Ammon's horn (tissue), 1 donor: ENCODE measurements around the gene AP3B1.
"Not testable (repeated sequence)": the region's sequence is repeated elsewhere in the genome, so short reads cannot be mapped to it uniquely, and the experiment has no call there.

Experiments used
- DNase-seq: peaks from one replicate; pipeline ENCODE4 v3.0.0-alpha.2; 2016; ENCODE audit warnings: low spot score

AP3B1 gene

DNA sequence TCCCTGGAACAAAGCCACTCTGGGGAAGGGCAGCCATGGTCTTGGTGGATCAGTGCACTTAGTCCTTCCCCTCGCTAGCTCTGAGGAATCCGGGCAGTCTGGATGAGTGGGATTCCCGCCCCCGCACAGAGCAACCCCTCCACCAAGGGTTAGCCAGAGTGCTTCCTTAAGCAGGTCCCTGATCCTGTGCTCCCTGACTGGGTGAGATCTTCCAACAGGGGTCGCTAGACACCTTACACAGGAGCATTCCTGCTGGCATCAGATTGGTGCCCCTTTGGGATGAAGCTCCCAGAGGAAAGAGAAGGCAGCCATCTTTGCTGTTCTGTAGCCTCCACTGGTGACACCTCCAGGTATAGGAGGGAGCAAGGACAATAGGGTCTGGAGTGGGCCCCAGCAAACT is 228.8 kb downstream of the AP3B1 start:
- no peak for DNase-seq

DNA sequence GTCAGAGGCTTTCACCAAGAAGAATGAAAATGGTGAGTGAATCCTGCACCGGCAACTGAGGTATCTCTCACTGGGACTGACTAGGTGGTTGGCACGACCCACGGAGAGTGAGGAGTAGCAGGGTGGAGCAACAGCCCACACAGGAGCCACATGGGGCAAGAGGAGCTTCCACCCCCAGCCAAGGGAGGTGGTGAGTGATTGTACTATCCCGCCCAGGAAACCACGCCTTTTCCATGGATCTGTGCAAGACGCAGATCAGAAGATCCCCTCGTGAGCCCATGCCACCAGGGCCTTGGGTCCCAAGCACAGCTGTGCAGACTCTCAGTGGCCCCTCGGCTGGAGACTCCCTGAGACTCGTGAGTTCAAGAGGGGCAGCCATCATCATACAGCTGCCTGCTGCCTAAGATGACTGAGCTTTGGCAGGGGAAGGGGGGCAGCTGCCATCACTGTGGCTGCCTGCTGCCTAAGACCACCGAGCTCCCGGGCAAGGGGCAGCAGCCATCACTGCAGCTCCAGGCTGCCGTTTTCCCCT is 229.5 kb downstream of the AP3B1 start:
- no peak for DNase-seq

DNA sequence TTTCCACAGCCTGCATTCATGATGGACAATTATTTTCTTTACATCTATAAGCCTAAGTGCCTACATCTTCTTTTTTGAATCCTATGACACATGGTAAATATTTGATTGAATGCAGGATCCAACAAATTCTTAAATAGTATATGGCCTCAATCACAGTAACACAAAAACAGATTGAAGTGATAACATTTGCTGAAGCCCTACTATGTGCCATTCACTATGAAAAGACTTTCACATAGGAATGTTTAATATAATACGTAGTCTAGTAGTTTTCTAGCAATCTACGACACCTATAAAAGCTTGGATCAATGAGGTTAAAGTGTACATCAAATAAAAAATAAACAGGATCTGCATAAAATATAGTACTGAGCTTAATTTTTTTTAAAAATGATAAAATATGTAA is 231.0 kb downstream of the AP3B1 start:
- DNase-seq: no peak

DNA sequence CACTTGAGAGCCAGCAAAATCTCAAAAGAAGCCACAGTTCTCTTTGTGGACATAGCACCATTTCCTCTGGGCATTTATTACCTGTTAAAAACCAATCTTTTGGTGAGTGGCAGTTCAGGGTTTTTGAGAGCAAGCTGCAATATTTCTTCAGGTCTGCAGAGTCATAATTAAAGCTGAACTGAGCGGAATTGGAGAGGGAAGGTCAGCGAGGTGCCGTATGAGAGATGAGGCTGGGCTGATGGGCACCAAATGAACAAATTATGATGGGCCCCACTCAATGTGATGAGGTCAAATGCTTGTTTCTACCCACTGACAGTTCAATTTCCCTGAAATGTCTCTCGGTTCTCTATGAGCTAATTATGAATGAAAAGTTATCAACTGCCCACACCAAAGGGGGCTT is 231.9 kb downstream of the AP3B1 start:
- no peak for DNase-seq

DNA sequence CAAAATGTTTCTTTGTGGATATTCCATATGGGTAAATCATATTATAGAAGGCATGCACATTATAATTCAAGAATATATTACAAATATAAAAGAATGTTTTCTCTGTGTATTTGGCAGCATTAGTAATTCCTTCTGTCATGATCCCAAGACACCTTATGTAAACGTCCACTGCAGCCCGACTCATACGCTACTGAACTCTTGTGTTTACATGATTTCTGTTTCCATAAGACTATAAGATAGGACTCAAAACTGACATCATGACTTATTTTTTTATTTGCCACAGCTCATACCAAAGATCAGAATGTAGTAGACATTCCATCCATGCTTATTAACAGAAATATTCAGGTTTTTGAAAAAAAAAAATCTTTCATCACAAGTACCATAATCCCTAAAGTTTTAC is 234.1 kb downstream of the AP3B1 start:
- no peak for DNase-seq

DNA sequence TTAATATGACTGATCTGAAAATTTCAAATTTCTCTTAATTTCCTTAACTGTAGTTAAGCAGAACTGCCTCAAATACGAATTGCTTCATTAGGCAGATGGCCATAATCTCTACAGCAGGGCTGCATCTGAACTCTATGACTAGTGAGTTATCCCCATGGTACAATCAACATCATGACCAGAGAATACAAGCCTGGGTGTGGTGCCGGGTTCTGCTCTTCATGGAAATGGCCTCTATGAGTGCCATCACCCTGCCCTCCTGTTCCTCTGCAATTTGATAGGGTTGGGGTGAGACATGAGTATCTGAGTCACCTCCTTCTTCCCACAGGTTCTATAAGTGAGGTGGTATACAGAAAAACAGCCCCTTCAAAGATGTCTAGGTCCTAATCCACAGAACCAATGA is 235.9 kb downstream of the AP3B1 start:
- no peak for DNase-seq

DNA sequence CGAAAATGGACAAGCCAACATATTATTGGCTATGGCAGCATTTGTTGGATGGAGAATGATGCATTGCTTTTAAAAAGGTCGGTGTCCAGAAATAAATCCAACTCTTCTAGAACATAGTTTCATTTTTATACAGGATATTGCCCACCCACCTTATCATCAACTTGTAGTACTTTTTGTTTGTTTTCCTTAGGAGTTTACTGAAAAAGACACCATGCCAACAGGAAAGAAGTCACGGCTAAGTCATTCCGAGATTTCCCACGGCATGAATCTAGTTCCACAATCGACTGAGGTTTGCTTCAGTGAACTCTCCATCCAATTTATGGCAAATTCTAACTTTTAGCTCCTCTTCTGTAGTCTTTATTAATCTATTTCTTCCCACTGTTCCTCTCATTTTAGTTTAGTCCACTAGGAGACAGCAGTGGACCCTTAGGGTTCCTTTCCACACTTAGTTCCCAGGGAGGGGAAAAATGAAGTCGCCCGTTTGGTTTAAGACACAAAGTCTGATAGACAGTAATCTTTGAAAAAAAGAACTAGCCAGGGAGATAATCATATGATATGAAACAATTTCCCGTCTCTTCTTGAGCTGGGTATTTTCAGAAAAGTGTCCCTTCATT is 237.5 kb downstream of the AP3B1 start:
- no peak for DNase-seq

DNA sequence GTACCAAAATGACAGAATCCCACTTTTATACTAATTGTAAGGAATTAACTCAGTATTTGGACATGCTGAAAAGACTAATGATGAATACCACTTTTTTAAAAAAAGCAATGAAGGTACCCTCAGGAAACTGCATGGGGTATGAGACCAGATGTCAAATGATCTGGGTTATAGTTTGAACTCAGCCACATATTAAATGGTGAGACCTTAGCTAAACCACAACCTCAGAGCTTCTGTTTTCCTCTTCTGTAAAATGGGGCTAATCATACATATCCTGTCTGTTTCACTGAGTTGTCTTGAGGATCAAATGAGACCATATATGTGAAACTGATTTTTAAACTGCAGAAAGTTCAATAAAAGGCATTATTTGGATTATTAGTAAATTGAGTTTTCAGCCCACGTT is 238.4 kb downstream of the AP3B1 start:
- DNase-seq: no peak

DNA sequence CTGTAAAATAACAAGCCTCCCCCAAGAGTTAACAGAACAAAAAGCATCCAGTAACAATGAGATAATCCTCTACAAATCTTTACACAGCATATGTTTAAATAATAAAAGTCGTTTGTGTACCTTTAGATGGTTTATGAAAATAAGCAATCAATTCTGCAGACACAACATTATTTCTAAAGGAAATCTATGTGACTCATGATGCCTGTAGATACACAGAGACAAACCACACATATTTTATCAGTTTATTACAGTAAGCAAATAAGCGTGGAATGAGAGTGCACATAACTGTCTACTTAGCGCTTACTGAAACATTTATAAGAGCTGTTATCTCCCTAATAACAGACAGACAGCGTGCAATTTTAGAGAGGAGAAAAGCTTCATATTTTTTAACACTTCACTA is 243.6 kb downstream of the AP3B1 start:
- no peak for DNase-seq

DNA sequence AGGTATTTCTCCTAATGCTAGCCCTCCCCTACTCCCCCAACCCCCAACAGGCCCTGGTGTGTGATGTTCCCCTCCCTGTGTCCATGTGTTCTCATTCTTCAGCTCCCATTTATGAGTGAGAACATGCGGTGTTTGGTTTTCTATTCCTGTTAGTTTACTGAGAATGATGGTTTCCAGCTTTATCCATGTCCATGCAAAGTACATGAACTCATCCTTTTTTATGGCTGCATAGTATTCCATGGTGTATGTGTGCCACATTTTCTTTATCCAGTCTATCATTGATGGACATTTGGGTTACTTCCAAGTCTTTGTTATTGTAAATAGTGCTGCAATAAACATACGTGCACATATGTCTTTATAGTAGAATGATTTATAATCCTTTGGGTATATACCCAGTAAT is 247.7 kb downstream of the AP3B1 start:
- not testable (repeated sequence) for DNase-seq

DNA sequence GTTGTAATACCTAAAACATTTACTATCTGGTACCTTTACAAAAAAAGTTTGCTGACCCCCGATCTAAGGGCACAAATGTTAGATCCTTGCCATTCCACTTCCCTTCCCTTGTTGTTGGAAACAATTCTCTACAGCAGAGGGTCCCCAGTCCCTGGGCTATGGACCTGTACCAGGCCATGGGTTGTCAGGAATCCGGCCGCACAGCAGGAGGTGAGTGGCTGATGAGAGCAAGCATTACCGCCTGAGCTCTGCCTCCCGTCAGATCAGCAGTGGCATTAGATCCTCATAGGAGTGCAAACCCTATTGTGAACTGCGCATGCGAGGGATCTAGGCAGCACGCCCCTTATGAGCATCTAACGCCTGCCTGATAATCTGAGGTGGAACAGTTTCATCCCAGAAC is 248.5 kb downstream of the AP3B1 start:
- DNase-seq: no peak

DNA sequence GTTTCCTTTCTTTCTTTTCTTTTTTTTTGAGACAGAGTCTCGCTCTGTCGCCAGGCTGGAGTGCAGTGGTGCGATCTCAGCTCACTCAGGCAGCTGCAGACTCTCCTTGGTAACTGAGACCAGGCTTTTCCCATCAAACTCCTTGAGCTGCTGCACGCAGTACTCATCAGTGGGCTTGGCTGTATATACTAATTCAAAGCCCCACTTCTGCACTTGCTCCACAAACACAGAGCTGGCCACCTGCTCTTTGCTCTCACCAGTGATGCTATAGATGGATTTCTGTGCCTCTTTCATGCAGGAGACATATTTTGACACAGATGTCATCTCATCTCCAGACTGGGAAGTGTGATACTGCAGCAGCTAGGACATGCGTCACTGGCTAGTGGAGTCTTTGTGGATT is 252.7 kb downstream of the AP3B1 start:
- DNase-seq: peak; percentile 12

DNA sequence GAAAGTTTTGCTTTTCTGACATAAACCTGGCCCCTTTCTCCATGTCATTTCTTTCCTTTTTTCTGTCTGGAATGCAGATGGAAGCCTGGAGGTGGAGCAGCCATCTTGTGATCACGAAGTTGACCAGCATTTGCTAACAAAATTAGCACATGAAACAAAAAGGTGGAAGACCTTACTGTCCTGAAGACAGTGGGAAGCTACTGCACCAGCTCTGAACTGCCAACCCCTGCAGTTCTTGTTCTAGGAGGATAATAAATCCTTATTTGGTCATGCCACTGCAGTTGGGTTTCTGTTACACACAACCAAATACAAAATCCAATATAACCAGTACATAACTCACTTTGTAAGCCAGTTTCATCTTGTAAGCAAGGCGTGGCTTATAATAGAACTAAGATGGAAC is 269.0 kb downstream of the AP3B1 start:
- no peak for DNase-seq

DNA sequence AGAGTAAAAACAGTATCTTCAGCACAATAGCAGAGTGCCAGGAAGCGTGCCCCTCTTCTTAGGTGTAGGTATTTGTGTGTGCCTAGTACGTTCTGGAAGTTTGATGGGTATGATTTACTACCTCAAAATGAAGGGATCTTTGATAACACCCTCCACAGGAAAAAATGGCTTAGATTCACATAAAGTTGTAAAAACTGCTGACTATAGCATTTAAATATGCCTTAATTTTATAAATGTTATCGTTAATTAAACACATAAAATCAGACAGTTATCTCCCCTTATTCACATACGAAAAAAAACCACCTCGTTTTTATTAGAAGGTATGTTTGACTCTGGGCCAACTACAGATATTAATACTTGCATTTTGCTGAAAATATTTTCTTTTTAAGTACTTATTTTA is 274.8 kb downstream of the AP3B1 start:
- no peak for DNase-seq

DNA sequence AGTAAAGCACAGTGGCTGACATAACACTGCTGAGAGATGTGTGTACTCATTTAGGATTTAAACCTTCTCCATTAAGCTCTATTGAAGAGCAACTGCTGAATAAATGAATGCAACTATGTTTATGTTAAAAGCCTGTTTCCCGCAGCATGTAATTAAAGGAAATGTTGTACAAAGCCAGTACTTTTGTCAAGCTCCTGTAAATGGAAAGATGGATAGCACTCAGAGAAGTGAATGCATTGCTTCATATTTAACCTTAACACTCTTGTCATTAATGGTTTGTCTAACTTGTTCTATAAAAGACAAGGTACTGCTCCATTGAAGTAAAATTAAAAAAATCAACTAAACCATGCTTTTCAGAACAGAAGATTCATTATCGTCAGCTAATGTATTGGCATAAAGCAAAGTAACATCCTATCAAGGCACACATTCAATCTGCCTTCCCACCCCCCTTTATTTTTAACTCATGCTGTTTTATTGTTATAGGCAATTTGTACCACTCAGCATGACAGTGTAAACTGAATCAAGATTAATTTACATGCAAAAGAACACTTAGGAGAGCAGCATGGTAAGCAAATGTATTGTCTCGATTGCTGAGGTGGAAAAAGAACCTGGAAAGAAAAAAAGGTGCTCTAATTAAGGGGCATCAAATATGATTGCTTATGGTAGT is 277.5 kb downstream of the AP3B1 start:
- no peak for DNase-seq

DNA sequence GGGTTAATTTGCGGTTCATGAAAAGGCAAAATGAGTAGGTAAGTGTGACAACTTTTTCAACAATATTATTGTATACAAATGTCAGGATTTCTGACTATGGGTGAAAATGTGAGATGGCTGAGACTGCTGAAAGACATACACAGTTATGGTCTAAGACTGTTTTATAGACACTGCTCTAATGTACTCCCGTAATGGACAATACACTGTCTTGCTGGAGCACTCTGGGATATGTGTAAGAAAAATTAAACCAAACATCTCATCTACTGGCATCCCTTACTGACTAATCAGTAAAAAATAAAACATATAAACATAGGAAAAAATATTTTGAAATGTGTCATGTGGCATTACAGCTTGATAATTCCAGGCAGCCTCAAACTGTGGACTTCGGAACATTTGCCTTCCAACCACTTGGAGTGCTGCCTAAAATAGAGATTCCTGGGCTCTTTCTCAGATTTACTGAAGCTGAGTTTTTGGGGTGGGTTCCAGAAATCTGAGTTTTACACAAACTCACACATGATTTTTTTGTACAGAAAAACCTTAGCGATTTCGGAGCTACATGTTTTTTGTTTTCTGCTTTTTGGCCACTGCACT is 284.5 kb downstream of the AP3B1 start:
- DNase-seq: no peak

DNA sequence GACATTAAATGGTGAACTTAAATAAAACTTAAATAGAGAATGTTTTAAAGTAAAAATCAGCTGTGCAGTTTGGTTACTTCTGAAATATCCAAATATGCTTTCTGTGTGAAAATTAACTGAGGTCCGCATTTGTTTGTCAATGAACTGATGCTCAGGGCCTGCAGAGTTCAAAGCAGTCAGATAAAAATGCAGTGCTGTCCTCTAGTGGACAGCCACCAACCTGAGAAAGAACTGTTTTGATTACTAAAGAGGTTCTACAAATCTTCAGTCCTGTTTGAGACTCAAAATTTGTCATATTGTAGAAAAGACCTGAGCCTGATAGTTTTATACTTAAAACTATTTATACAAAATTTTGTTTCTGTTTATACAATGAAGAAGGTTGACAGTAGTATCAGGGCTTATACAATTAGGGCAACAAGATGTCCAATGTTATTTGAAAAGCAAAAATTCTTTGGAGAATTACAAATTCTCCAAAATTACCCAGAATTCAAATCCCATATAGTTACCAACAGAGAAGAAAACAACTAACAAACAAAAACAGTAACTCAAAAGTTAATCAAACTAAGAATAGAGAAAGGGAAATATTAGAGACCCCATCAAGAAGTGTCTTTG is 286.0 kb downstream of the AP3B1 start:
- peak; percentile 86 for DNase-seq

DNA sequence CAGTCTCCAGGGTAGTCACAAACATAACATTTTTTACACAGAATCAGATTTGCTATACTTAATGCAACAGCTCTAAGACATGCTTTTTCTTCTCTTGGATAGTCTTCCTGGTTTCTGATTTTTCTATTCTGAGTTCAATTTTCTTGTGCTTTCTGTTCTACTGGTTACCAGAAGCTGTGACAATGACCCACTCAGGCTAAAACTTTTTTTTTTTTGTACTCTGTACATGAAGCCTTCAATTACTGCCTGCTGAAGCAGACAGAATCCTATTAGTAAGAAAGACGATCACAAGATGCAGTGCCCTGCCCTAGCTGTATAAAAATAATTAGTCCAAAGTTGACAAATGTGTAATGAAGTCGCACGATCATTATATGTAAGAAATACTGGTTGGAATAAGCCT is 287.3 kb downstream of the AP3B1 start:
- no peak for DNase-seq

DNA sequence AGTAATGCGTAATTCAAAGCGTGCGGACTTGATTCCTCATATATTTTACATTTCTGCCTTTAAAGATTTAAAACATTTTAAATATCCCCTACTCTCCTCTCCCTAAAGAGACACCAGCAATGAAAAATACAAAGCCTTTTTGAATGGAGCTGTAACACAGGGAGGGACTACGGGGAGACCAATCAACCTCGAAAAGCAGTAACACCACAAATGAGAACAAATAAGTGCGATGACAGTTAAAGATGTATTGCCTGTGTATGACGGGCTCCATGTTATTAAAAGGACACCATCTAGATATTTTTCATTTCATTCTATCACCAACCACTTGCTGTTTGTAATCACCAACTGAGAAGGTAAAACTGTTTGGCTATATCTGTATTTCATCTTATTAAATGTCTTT is 288.0 kb downstream of the AP3B1 start:
- no peak for DNase-seq

DNA sequence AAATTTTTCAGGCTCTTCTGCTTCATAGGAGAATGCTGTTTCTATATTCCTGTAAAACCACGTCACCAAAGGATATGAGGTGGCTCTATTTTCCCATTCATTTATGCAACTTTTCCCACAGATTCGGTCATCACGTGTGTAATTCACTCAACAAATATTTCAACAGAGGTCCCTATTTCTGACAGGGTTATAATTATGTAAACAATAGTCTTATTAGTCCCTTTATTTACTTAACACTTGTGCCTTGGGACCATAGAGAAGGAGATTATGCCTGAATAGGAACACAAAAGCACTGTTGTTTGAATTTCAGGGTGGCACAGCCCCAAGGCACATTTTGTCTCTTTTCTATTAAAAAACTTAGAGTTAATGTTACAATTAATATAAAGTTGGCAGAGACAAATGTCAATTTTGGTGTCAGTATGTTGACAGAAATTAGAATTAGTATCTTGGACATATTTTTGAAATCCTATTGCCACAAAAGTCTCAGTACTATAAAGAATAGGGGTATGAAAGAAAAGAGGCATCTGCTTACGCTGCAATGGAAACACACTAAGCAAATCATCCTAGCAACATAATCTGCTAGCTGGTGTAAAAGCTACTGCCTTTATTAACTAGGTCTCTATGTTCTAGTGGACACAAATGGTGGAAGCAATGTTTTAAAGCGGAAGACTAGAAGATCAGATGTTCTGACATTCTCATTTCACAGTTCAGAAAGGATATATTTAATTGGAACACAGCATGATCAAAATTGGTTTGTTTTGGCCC is 289.3 kb downstream of the AP3B1 start:
- DNase-seq: peak; percentile 47

DNA sequence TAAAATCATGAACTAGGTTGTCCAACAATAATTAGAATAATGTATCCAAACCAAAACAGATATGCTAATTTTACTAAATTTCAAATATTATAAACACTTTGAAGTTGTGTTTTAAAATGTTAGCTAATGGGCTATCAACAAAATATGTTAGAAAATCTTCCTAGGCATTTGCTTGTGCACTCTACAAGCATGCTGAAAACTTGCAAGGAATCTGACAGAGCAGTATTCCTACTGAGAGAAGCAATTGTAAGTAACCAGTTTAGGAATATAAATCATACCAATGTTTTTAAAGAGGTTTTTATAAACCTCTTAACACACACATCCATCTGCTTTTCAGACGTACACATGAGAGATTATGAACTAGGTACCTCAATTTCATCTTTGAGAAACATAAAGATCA is 289.9 kb downstream of the AP3B1 start:
- DNase-seq: no peak

DNA sequence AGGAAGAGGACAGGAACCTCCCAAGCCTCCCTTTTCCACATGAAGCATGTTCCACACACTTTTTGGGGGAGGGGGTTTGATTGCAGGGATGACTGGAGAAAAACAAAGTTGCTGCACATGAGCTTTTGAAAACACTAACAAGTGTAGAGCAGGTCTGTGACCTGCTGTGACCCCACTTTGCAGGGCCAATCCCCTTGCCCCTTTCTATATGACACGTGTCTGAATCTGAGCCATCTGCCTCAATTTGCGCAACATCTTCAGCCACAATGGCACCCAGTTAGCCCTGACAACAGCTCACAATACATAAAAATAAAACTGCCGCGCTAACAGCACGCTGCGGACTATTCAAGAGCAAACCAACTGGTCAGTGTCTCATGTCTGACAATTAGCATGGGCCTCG is 290.6 kb downstream of the AP3B1 start:
- no peak for DNase-seq
